A549 (cell line): Measurements from ENCODE around the gene SMIM35.

ENCODE experiments used
- CTCF ChIP-seq: fragments of >200 bp; sonication (Bioruptor Twin); formaldehyde crosslinking; IDR thresholded peaks from 3 replicates; pipeline ENCODE4 v1.5.1; 2016
- E2F6 ChIP-seq: IDR thresholded peaks from 2 replicates; pipeline ENCODE4 v1.6.1; 2012; ENCODE audit warnings: low read depth, borderline replicate concordance
- ELK1 ChIP-seq: fragments of 150-350 bp; IDR thresholded peaks from 2 replicates; pipeline ENCODE4 v1.6.1; 2014; ENCODE audit warnings: low read depth, mild to moderate bottlenecking, low read length
- RFX5 ChIP-seq: fragments of 450-650 bp; IDR thresholded peaks from 2 replicates; pipeline ENCODE4 v1.7.1; 2014; ENCODE audit warnings: antibody characterized with exemption, mild to moderate bottlenecking, moderate library complexity
- RNF2 ChIP-seq: fragments of 200-600 bp; sonication (generic); IDR thresholded peaks from 2 replicates; pipeline ENCODE4 v1.6.1; 2016; ENCODE audit warnings: low read depth, mild to moderate bottlenecking, antibody characterized with exemption, moderate library complexity, borderline replicate concordance
- USF2 ChIP-seq: fragments of 450-650 bp; IDR thresholded peaks from 2 replicates; pipeline ENCODE4 v1.6.1; 2014; ENCODE audit warnings: antibody characterized with exemption

- TF ChIP-seq RFX5 (no peak), RNF2 (no peak), ELK1 (no peak), USF2 (no peak), E2F6 (no peak), CTCF (no peak)
Observed at GRCh38 chr11:118078911-118079411, 7.8 kb downstream of the SMIM35 start.
